Measurements from ENCODE around the gene TUBB. TPM values are rescaled to one million over a fixed set of nuclear protein-coding genes. Genes with fewer than 3 reads are reported as not detected.
A peak's percentile ranks its signal among the peaks of the same experiment; 100 is the strongest.

The TUBB gene
- total RNA-seq, 1 experiment from 2014 or later: 1,719 TPM

- no peak within 1 kb of the TSS for H2BK120ac ChIP-seq (ENCODE audit: low read depth, low read length, poor library complexity, severe bottlenecking)
- peaks cover 13% of the 10 kb centered on the region; the same call in 1 of the 2 replicates for H3K79me2 ChIP-seq (ENCODE audit: insufficient read depth, low read length)
- no peak within 1 kb of the TSS for H3T11ph ChIP-seq (ENCODE audit: low read length)
- no peaks in the 10 kb centered on the region; the same call in 1 of the 2 replicates for H3K27me3 ChIP-seq (ENCODE audit: insufficient read depth, low read length)
- H3K9me3 ChIP-seq (ENCODE audit: control insufficient read depth, low read depth, low read length): no peaks in the 10 kb centered on the region
- peaks cover 17% of the 10 kb centered on the region for H3K23me2 ChIP-seq (ENCODE audit: insufficient read length, low read depth, low read length, poor library complexity, severe bottlenecking)
- no peak within 1 kb of the TSS for H3K56ac ChIP-seq (ENCODE audit: insufficient read length, low read depth, low read length)
- no peak within 1 kb of the TSS for H2BK20ac ChIP-seq (ENCODE audit: low read depth, low read length, poor library complexity, severe bottlenecking)
- H3K36me3 Mint-ChIP-seq (ENCODE audit: insufficient read depth in 1 of 3, low read depth in 3 of 3): peaks cover 39 to 48% (median 44%) of the 10 kb centered on the region in 3 experiments
- H3K27ac ChIP-seq (ENCODE audit: insufficient read length, low read depth, low read length): peak within 1 kb of the TSS; percentile 22
- H4K91ac ChIP-seq (ENCODE audit: insufficient read length, low read depth, low read length): no peak within 1 kb of the TSS
- no peak within 1 kb of the TSS for H2BK5ac ChIP-seq (ENCODE audit: insufficient read length, low read length)
- H3K4ac ChIP-seq (ENCODE audit: low read depth, low read length): no peak within 1 kb of the TSS
- no peak for TF ChIP-seq CTCF (conservative IDR thresholded peaks at IDR 0.05)
- H3K79me1 ChIP-seq (ENCODE audit: insufficient read depth, low read depth, low read length, poor library complexity, severe bottlenecking): peaks cover 6% of the 10 kb centered on the region
- peak within 1 kb of the TSS; percentile 37 to 94 (median 82) for H3K27ac Mint-ChIP-seq
- H4K5ac ChIP-seq (ENCODE audit: insufficient read length, low read depth, low read length): peak within 1 kb of the TSS; percentile 5
- peak; percentile 98 for DNase-seq
- H3K18ac ChIP-seq (ENCODE audit: insufficient read length, low read depth, low read length): peak within 1 kb of the TSS; percentile 77
- peak within 1 kb of the TSS; percentile 67 for H3K14ac ChIP-seq (ENCODE audit: insufficient read depth, low read length)
- peak within 1 kb of the TSS; percentile 94 to 95 for H3K4me3 Mint-ChIP-seq
- no peak within 1 kb of the TSS for H3K23ac ChIP-seq (ENCODE audit: insufficient read length, low read depth, low read length)
- H4K8ac ChIP-seq (replicated peaks; ENCODE audit: insufficient read length, low read depth, low read length): no peak within 1 kb of the TSS
- H3K27me3 Mint-ChIP-seq (ENCODE audit: low read depth): peaks cover 3% of the 10 kb centered on the region; the same call in 1 of the 2 replicates
- H3K9me3 Mint-ChIP-seq: no peaks in the 10 kb centered on the region; a peak in 3 of 5 replicates
- H2BK15ac ChIP-seq (ENCODE audit: low read depth, low read length): no peak within 1 kb of the TSS
- peak within 1 kb of the TSS; percentile 95 for H3K9ac ChIP-seq (ENCODE audit: extremely low read depth, insufficient read length, low read length)
- WGBS (ENCODE audit: extremely low coverage, insufficient read length, low lambda C conversion rate): no CpG with 5 or more reads among the region's 66 CpGs
- peaks cover 2% of the 10 kb centered on the region for H4K20me1 ChIP-seq (ENCODE audit: control insufficient read depth, insufficient read depth, insufficient read length)
- no peak within 1 kb of the TSS for H2BK12ac ChIP-seq (ENCODE audit: insufficient read length, low read depth, low read length)
- H3K4me1 Mint-ChIP-seq: peaks cover 24 to 25% of the 10 kb centered on the region in 2 experiments
- peak within 1 kb of the TSS; percentile 91 for H3K4me2 ChIP-seq (ENCODE audit: insufficient read depth, insufficient read length, low read length)
- peaks cover 2% of the 10 kb centered on the region; the same call in 1 of the 2 replicates for H3K4me1 ChIP-seq (ENCODE audit: insufficient read depth, low read length)
- no peak within 1 kb of the TSS for H2AK5ac ChIP-seq (ENCODE audit: insufficient read length, low read length)
- no peak within 1 kb of the TSS for H2AFZ ChIP-seq (ENCODE audit: low read length)
These were observed 22.4 kb downstream of the TUBB start, which contains the start of gene FLOT1 for GRCh38 chr6:30742316-30743098. FLOT1 (minus strand) TSS chr6:30742687; CDS start chr6:30742189, 498 bp downstream.
